GM19438 (cell line): Measurements from ENCODE around the gene GLP2R.

ENCODE experiments used
- ATAC-seq: cut with Tn5 transposase; IDR thresholded peaks from one replicate; pipeline ENCODE4 v1.9.1; 2021; ENCODE audit warnings: low read depth; ENCODE audit not compliant: unreplicated experiment

GLP2R gene

GRCh38 chr17:9845306-9845705 lies 19.6 kb downstream of the GLP2R start:
- ATAC-seq = no peak

DNA sequence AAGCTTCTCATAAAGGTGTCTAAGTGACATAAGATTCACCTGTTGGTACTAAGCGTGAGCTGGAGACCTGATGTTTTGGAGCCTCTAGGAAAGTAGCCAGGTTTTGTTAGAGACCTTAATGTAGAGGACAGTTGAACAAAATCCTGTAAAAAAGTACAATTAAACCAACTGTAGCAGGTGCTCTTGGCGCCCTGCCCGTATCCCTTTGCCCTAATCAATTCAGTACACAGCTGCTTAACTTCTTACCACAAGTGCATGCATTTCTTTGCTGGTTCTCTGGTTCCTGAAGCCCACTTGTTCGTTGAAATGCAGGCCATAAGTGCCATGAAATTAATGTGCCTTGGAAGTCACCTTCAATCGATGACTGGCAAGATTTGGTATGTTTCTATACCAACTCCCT lies 24.4 kb downstream of the GLP2R start:
- ATAC-seq = no peak

GRCh38 chr17:9854255-9854654 lies 28.5 kb downstream of the GLP2R start:
- ATAC-seq = no peak

- ATAC-seq = no peak
These were observed 29.3 kb downstream of the GLP2R start for GRCh38 chr17:9855036-9855435.

GRCh38 chr17:9859781-9860180 lies 34.1 kb downstream of the GLP2R start:
- ATAC-seq = no peak

DNA sequence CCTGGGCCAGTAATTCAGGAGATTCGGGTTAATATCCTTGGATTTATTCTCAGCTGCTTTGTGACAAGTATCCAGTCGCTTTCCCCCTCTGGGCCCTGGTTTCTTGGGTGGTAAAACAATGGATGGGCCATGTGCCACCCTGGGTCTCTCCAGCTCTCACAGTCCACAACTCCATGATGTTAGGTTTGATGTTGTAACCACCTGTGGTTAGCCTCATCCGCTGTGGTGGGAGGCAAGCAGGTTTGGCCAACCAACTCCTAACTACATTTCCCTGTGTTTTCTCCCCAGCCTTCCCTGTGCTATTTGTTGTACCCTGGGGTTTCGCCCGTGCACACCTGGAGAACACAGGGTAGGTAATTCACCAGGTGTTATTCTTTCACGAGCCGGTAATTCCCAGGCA lies 35.1 kb downstream of the GLP2R start:
- no peak for ATAC-seq

- ATAC-seq = no peak
These were observed 36.5 kb downstream of the GLP2R start for GRCh38 chr17:9862220-9862619.

DNA sequence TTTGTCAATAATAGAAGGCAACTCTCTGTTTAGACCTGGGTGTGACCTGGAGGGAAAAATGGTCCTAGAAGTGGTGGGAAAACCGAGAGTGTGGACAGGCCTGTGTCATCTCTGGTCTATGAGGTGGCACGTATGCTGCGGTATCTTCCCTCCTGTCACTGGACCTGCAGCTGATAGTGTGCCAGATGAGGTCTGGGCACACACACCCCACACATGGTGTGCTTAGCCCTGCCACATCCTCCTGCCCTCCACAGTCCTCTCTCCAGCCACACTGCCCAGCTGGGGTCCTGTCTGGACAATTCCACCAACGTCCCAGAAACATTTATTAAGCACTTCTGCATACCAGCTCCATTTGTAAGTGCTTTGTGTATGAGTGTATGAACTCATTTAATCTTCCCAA lies 37.2 kb downstream of the GLP2R start:
- ATAC-seq = no peak

DNA sequence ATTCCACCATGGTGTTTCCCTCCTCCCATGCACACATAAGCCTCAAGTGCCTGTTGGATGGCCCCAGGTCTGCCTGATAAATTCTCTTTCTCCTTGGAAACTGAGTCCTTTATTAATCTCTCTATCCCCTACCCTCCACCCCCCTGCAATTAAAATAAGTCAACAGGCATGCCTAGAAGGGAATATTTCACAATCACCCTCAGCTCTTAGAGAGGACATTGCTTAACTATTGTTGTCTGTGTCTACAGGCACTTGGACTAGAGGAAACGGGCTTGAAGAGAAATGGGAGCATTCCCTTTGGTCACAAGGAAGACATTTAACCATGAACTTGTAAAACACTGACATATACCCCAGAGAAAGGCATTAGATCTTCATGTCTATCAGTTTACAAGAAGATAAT lies 39.9 kb downstream of the GLP2R start:
- no peak for ATAC-seq

GRCh38 chr17:9868552-9868951 lies 42.8 kb downstream of the GLP2R start:
- ATAC-seq = no peak

- ATAC-seq = no peak
These were observed 47.1 kb downstream of the GLP2R start for GRCh38 chr17:9872852-9873251.

DNA sequence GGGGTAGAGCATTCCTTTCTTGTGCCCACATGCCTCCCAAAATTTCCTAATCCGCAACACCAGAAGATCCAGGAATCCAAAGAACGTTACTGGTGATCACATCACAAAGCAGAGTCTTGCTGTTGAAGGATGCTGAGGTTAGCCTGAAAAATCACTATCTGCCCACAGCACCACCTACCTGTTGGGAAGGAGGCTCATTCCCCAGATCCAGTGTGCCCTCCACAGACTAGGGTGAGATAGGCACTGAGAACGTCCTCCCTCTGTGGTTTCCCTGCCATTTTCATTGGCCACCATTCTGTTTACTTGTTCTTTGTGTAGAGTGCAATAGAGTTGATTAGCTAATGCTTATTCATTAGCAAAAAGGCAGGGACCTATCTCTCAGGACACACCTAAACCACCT lies 49.0 kb downstream of the GLP2R start:
- no peak for ATAC-seq

DNA sequence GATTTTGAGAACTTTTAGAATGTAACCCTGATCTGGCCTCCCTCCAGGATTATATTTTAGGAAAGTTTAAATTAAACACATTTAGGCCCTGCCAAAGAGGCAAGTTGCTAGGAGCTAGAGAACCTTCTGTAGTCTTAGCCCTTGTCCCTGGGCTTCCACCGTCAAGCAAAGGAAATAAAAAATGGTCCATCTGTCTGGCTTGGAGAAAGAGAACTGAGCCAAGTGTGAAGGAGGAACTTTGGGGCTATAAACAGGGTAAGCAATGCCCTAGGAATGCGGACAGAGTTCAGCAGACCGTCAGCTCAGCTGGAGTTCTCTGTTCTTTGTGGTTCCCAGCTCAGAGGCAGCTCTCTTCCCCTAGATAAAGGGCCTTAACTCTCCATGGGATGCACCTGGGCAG lies 49.7 kb downstream of the GLP2R start:
- no peak for ATAC-seq

DNA sequence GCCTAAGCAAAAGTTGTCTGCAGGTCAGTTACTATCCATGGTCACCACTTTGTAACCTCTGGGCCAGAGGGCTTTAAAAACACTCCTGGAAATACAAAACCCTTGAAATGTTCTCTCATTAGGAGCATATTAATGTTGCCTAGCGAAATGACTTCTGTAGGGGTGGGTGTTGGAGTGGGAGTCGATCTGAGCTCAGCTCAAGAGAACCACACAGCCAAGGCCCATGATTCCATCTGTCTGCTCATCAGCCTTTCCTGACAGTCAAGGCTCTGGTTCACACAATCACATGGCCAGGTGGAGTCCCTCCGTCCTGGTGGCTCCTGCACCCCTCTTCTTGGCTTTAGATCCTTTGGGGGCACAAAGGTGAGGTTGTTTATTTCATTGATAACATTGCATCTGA lies 52.6 kb downstream of the GLP2R start:
- no peak for ATAC-seq

GRCh38 chr17:9878786-9879525 lies 53.2 kb downstream of the GLP2R start:
- no peak for ATAC-seq

DNA sequence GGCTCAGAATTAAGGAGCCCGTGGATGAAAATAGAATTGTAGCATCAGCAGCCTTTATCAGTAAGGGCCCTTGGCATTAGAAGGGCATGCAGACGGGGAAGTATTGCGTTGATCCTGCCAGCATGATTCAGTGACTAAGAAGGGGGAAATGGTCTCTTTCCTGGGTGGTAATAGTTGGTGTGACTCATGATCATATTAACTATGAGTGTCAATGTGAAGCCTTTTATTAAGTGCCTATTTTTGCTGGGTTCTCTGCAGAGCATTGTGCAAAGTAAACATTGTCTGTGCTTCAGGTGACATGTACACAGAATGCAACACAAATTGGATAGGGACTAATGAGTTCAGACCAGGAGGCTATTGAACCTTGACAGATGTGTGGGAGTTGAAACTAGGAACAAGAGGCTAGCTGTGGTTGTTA lies 54.9 kb downstream of the GLP2R start:
- ATAC-seq = no peak

DNA sequence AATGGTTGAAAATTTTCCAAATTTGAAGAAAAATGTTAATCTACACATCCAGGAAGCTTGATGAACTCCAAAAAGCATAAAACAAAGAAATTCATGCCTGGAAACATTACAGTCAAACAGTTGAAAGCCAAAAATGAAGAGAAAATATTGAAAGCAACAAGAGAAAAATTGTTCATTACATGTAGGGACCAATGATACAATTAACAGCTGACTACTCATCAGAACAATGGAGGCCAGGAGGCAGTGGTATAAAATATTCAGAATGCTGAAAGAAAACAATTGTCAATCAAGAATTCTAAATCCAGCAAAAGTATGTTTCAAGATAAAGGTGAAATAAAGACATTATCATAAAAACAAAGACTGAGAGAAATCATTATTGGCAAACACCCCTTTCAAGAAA lies 57.7 kb downstream of the GLP2R start:
- ATAC-seq = no peak

DNA sequence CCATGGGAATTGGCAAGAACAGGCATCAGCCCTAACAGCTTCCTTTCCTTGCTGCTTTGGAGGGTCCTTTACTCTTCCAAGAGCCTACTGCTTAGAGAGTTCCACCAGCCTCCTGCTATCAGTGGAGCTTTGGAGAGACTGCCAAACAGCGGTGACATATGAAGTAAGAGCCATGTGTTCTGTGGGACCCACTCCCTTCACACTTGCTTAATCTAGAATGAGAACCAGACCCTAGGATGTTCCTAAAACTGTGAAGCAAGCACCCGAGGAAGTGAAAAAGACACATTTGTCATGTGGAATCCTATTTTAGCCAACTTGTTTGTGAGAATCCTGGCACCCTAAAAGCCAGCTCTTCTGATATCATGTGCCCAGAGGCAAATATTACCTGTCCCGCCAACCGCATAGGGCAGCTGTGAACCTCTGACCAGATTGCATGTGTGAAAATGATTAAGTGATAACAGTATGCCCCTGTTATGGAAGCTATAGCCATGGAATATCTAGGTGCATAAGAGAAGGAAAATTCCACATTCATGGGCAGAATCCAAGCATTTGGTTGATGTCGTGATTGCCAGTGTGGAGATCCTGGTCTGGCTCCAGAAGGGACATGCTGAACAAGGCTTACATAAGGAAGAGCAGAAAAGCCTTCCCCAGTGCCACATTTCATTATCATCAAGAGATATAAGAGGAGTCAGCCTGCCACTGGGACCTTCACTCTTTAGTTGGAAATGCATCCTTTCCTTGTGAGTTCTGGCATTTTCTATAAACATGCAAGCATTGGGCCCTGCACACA lies 60.6 kb downstream of the GLP2R start:
- ATAC-seq = no peak

GRCh38 chr17:9887508-9887907 lies 61.8 kb downstream of the GLP2R start:
- no peak for ATAC-seq

- no peak for ATAC-seq
These were observed 64.4 kb downstream of the GLP2R start for GRCh38 chr17:9890124-9890523.

DNA sequence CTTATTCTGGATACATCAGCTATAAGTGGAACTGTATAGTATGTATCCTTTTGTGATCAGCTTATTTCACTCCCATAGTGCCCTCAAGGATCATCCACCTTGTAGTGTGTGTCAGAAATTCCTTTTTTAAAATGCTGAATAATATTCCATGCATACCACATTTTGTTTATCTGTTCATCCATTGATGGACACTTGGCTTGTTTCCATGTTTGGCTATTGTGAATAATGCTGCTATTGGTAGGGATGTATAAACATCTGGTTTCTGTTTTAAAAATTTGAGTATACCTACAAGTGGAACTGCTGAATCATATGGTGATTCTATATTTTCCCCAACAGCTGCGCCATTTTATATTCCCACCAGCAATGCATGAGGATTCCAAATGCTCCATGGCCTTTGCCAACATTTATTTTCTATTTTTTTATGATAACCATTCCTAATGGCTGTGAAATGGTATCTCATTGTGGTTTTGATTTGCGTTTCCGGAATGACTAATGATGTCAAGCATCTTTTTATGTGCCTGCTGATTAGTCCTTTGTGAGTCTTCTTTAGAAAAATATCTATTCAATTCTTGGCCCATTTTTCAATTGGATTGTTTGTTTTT lies 67.8 kb downstream of the GLP2R start:
- no peak for ATAC-seq

- no peak for ATAC-seq
These were observed 68.5 kb downstream of the GLP2R start for GRCh38 chr17:9894231-9894630.
